IMR-90 (cell line): ENCODE results near the gene OGFR. TPM values are rescaled to one million over a fixed set of nuclear protein-coding genes. Genes with fewer than 3 reads are reported as not detected.

ENCODE experiments used
- ATAC-seq: fragments of 200-7000 bp; cut with Tn5 transposase; 2 replicates; pipeline ENCODE4 v1.9.1; 2020; ENCODE audit warnings: low read depth, mild to moderate bottlenecking, moderate library complexity
- BruUV-seq: library from RNA; stranded (reverse); fragments of 400-500 nt; replicated peaks from 2 replicates; lab custom pipeline; 2021; lab: Mats Ljungman, UMichigan
- CTCF ChIA-PET: fragments of 300-600 bp; formaldehyde crosslinking; extraction: SDS; loops from one replicate; lab custom pipeline; 2021; ENCODE audit warnings: antibody characterized with exemption; lab: Yijun Ruan, JAX
- POLR2A ChIA-PET: fragments of 300-600 bp; sonication (Branson Sonifier 250); formaldehyde crosslinking; loops from one replicate; lab custom pipeline; 2022; ENCODE audit warnings: antibody characterized with exemption; ENCODE audit not compliant: unreplicated experiment; lab: Charles Lee
- DNase-seq: peaks from one replicate; pipeline ENCODE4 v3.0.0; 2013
- H2AFZ ChIP-seq: replicated peaks from 2 replicates; pipeline ENCODE3; 2013; ENCODE audit warnings: low read length, mild to moderate bottlenecking; ENCODE audit not compliant: poor library complexity
- H2AK5ac ChIP-seq: 2 replicates; pipeline ENCODE4 v1.6.1; 2013; ENCODE audit warnings: low read depth, low read length, inconsistent platforms
- H2AK9ac ChIP-seq: replicated peaks from 2 replicates; pipeline ENCODE3; 2013; ENCODE audit warnings: mild to moderate bottlenecking, low read depth, low read length, moderate library complexity; ENCODE audit not compliant: poor library complexity
- H2BK120ac ChIP-seq: 2 replicates; pipeline ENCODE4 v1.6.1; 2013; ENCODE audit warnings: low read depth, low read length, inconsistent platforms
- H2BK15ac ChIP-seq: 3 replicates; pipeline ENCODE4 v1.6.1; 2013; ENCODE audit warnings: low read depth, low read length, inconsistent platforms
- H2BK20ac ChIP-seq: 2 replicates; pipeline ENCODE4 v1.6.1; 2013; ENCODE audit warnings: low read depth, mild to moderate bottlenecking, inconsistent platforms, low read length, moderate library complexity
- H2BK5ac ChIP-seq: 2 replicates; pipeline ENCODE4 v1.6.1; 2013; ENCODE audit warnings: mild to moderate bottlenecking, low read depth, low read length, inconsistent platforms; ENCODE audit not compliant: poor library complexity, severe bottlenecking
- H3K14ac ChIP-seq: replicated peaks from 2 replicates; pipeline ENCODE4 v1.6.1; 2013; ENCODE audit warnings: low read depth, low read length, inconsistent platforms
- H3K18ac ChIP-seq: 2 replicates; pipeline ENCODE4 v1.6.1; 2013; ENCODE audit warnings: low read depth, low read length, control low read depth
- H3K23ac ChIP-seq: 2 replicates; pipeline ENCODE4 v1.6.1; 2013; ENCODE audit warnings: low read depth, low read length, inconsistent platforms
- H3K27ac ChIP-seq: 2 replicates; pipeline ENCODE4 v1.5.1; 2013; ENCODE audit warnings: mild to moderate bottlenecking, control low read depth, low read length; ENCODE audit not compliant: insufficient read depth
- H3K27me3 ChIP-seq: 2 replicates; pipeline ENCODE4 v1.6.1; 2013; ENCODE audit warnings: low read length; ENCODE audit not compliant: control insufficient read depth, insufficient read depth
- H3K36me3 ChIP-seq: 2 replicates; pipeline ENCODE4 v1.6.1; 2013; ENCODE audit warnings: low read length, mixed read lengths; ENCODE audit not compliant: control insufficient read depth, insufficient read depth
- H3K4ac ChIP-seq: 2 replicates; pipeline ENCODE4 v1.6.1; 2013; ENCODE audit warnings: low read depth, low read length, inconsistent platforms
- H3K4me1 ChIP-seq: 2 replicates; pipeline ENCODE4 v1.6.1; 2013; ENCODE audit warnings: low read length, mixed read lengths; ENCODE audit not compliant: control insufficient read depth, insufficient read depth
- H3K4me2 ChIP-seq: 2 replicates; pipeline ENCODE4 v1.6.1; 2013; ENCODE audit warnings: low read depth, mild to moderate bottlenecking, control low read depth, low read length, moderate library complexity
- H3K4me3 ChIP-seq: 2 replicates; pipeline ENCODE4 v1.5.1; 2013; ENCODE audit warnings: low read depth, mild to moderate bottlenecking, control low read depth, low read length, moderate library complexity; ENCODE audit not compliant: insufficient read depth
- H3K56ac ChIP-seq: 2 replicates; pipeline ENCODE4 v1.6.1; 2013; ENCODE audit warnings: low read length, inconsistent platforms; ENCODE audit not compliant: insufficient read depth; ENCODE audit errors: extremely low read depth
- H3K79me1 ChIP-seq, 2 experiments: 2 replicates each; pipeline ENCODE4 v1.6.1; 2013; ENCODE audit warnings: low read length in 2 of 2, inconsistent platforms in 1 of 2, low read depth in 1 of 2
- H3K9ac ChIP-seq: 2 replicates; pipeline ENCODE4 v1.6.1; 2013; ENCODE audit warnings: low read depth, low read length, control low read depth
- H3K9me1 ChIP-seq: 2 replicates; pipeline ENCODE4 v1.6.1; 2013; ENCODE audit warnings: low read length, inconsistent platforms; ENCODE audit not compliant: insufficient read depth
- H3K9me3 ChIP-seq: 2 replicates; pipeline ENCODE4 v1.6.1; 2013; ENCODE audit warnings: low read length; ENCODE audit not compliant: control insufficient read depth, insufficient read depth
- H4K20me1 ChIP-seq: 2 replicates; pipeline ENCODE4 v1.6.1; 2013; ENCODE audit warnings: low read length, inconsistent platforms; ENCODE audit not compliant: insufficient read depth
- H4K5ac ChIP-seq: 2 replicates; pipeline ENCODE4 v1.6.1; 2013; ENCODE audit warnings: mild to moderate bottlenecking, low read depth, low read length, control low read depth
- H4K8ac ChIP-seq, 2 experiments: 2 replicates each; pipeline ENCODE4 v1.6.1; 2013; ENCODE audit warnings: low read depth in 2 of 2, low read length in 2 of 2, control low read depth in 1 of 2, inconsistent platforms in 1 of 2
- H4K91ac ChIP-seq: 2 replicates; pipeline ENCODE4 v1.6.1; 2013; ENCODE audit warnings: low read depth, low read length, inconsistent platforms; ENCODE audit not compliant: insufficient read depth
- BHLHE40 ChIP-seq: fragments of 150-350 bp; IDR thresholded peaks from 2 replicates; pipeline ENCODE4 v1.6.1; 2016; ENCODE audit warnings: mild to moderate bottlenecking, low read depth, low read length
- CEBPB ChIP-seq: IDR thresholded peaks from 2 replicates; pipeline ENCODE4 v1.6.1; 2012; ENCODE audit warnings: low read depth, low read length, improper control_type of control experiment
- CHD1 ChIP-seq: IDR thresholded peaks from 2 replicates; pipeline ENCODE4 v1.6.1; 2012; ENCODE audit warnings: low read depth, low read length, improper control_type of control experiment
- ELK1 ChIP-seq: fragments of 150-350 bp; IDR thresholded peaks from 2 replicates; pipeline ENCODE4 v1.6.1; 2016; ENCODE audit warnings: low read depth, mild to moderate bottlenecking, low read length, moderate library complexity, borderline replicate concordance
- FOS ChIP-seq: fragments of 150-350 bp; IDR thresholded peaks from 2 replicates; pipeline ENCODE4 v1.6.1; 2016; ENCODE audit warnings: low read depth, low read length
- MAZ ChIP-seq: IDR thresholded peaks from 2 replicates; pipeline ENCODE4 v1.6.1; 2012; ENCODE audit warnings: low read depth, mild to moderate bottlenecking, low read length, improper control_type of control experiment, moderate library complexity, borderline replicate concordance
- MXI1 ChIP-seq: IDR thresholded peaks from 2 replicates; pipeline ENCODE4 v1.6.1; 2012; ENCODE audit warnings: low read depth, mild to moderate bottlenecking, low read length, moderate library complexity, borderline replicate concordance
- POLR2A ChIP-seq: IDR thresholded peaks from 2 replicates; pipeline ENCODE4 v1.6.1; 2012; ENCODE audit warnings: mild to moderate bottlenecking, low read depth, low read length
- RAD21 ChIP-seq: IDR thresholded peaks from 2 replicates; pipeline ENCODE4 v1.6.1; 2012; ENCODE audit warnings: low read length, improper control_type of control experiment
- RCOR1 ChIP-seq: IDR thresholded peaks from 2 replicates; pipeline ENCODE4 v1.6.1; 2012; ENCODE audit warnings: mild to moderate bottlenecking, low read length, improper control_type of control experiment; ENCODE audit not compliant: insufficient replicate concordance
- RFX5 ChIP-seq: IDR thresholded peaks from 2 replicates; pipeline ENCODE4 v1.8.0; 2012; ENCODE audit warnings: low read depth, mild to moderate bottlenecking, low read length, moderate library complexity
- USF2 ChIP-seq: fragments of 150-350 bp; IDR thresholded peaks from 2 replicates; pipeline ENCODE4 v1.6.1; 2017; ENCODE audit warnings: mild to moderate bottlenecking, antibody characterized with exemption, low read length, low read depth
- WGBS, 2 experiments: methylation state at CpG; one replicate each; pipeline versions ENCODE4 v1.1.5 to v1.1.7; 2013; ENCODE audit warnings: missing lambda C conversion rate in 2 of 2; ENCODE audit not compliant: insufficient read length in 1 of 2; ENCODE audit errors: extremely low coverage in 2 of 2; 5-methylcytosine and 5-hydroxymethylcytosine counted together
- dilution Hi-C: fragments of 300-500 bp; cut with HindIII; formaldehyde crosslinking; loops from one replicate; pipeline ENCODE4 v1.14.3; 2018; ENCODE audit warnings: low sequenced_read_pairs; ENCODE audit not compliant: unreplicated experiment
- in situ Hi-C: fragments of 300-500 bp; cut with MboI; formaldehyde crosslinking; loops from 3 replicates; pipeline ENCODE4 v1.14.3; 2019; ENCODE audit warnings: low sequenced_read_pairs, inconsistent platforms, mixed read lengths
- intact Hi-C: fragments of 100-400 bp; cut with micrococcal nuclease; formaldehyde crosslinking; loops from 2 replicates; pipeline ENCODE4 v1.10.0; 2022
- polyA plus RNA-seq, 3 experiments: library from polyadenylated mRNA; depleted of rRNA; stranded (reverse); fragments of >200 nt; gene quantifications; 2 replicates each; pipeline ENCODE4 v1.2.3, GENCODE V29; 2012; ENCODE audit warnings: low replicate concordance in 1 of 3
- total RNA-seq: library from RNA; depleted of rRNA; stranded (reverse); fragments of >200 nt; gene quantifications from 2 replicates; pipeline ENCODE4 v1.2.3, GENCODE V29; 2012

OGFR gene
- total and polyA plus RNA-seq, 2 of the 4 experiments (the other 2 are of a cell fraction): 22.4 to 30.1 TPM

GRCh38 chr20:62834967-62835730, 30.5 kb downstream of the OGFR start:
- Histone ChIP-seq H3K4ac (no peak overlapping the region), H2BK120ac (no peak overlapping the region), H2AK5ac (no peak overlapping the region), H2AFZ (no peak overlapping the region), H3K23ac (no peak overlapping the region), H4K20me1 (no peaks in the 10 kb centered on the region), H3K4me1 (peaks cover 3% of the 10 kb centered on the region; the same call in 1 of the 2 replicates), H3K27me3 (no peaks in the 10 kb centered on the region; the same call in 1 of the 2 replicates), H3K9ac (no peak overlapping the region), H3K79me1 (no peaks in the 10 kb centered on the region), H2AK9ac (no peak overlapping the region), H2BK5ac (no peak overlapping the region), H3K27ac (no peak overlapping the region), H3K14ac (no peak overlapping the region), H3K4me2 (no peak overlapping the region), H3K9me1 (no peaks in the 10 kb centered on the region; the same call in 1 of the 2 replicates), H4K91ac (no peak overlapping the region), H3K9me3 (no peaks in the 10 kb centered on the region), H4K8ac (no peak overlapping the region), H4K5ac (no peak overlapping the region), H2BK15ac (no peak overlapping the region), H3K36me3 (no peaks in the 10 kb centered on the region), H3K4me3 (no peak overlapping the region), H2BK20ac (no peak overlapping the region), H3K18ac (no peak overlapping the region), H3K56ac (no peak overlapping the region)
- BruUV-seq: no TSS peak
- POLR2A ChIA-PET: no interaction called here
- dilution Hi-C loops (no loop called here), in situ Hi-C loops (no loop called here), intact Hi-C loops (no loop called here)
- 93% methylated on average over 3 of the region's 24 CpGs; no CpG with 5 or more reads in 1 of the 2 experiments for WGBS, 2 experiments
- CTCF ChIA-PET: no interaction called here
- ATAC-seq: no peak
- no peak for TF ChIP-seq CHD1
- no peak for TF ChIP-seq RFX5
- TF ChIP-seq MAZ: no peak
- TF ChIP-seq USF2: no peak
- no peak for TF ChIP-seq FOS
- no peak for TF ChIP-seq POLR2A
- no peak for TF ChIP-seq ELK1
- TF ChIP-seq CEBPB: no peak
- no peak for TF ChIP-seq MXI1
- TF ChIP-seq BHLHE40: no peak
- TF ChIP-seq RCOR1: no peak
- no peak for TF ChIP-seq RAD21
- no peak for DNase-seq
